ENCODE measurements around the gene ACSL1. TPM values are rescaled to one million over a fixed set of nuclear protein-coding genes. Genes with fewer than 3 reads are reported as not detected.
A peak's percentile ranks its signal among the peaks of the same experiment; 100 is the strongest.
"Not testable (repeated sequence)": the region's sequence is repeated elsewhere in the genome, so short reads cannot be mapped to it uniquely, and the experiment has no call there.

The ACSL1 gene
- total and polyA plus RNA-seq, 9 donors, result 32.8 to 51.9 (median 40.7) TPM

- no peak overlapping the region for H3K4me3 ChIP-seq (ENCODE audit: low read length)
- H3K4me1 ChIP-seq (ENCODE audit: control insufficient read depth, insufficient read depth, low read length), result no peaks in the 10 kb centered on the region
- no peak overlapping the region for H3K27ac ChIP-seq (ENCODE audit: low read length)
- peaks cover 2% of the 10 kb centered on the region for H3K27me3 ChIP-seq (ENCODE audit: control insufficient read depth, insufficient read depth, low read length)
- WGBS (ENCODE audit: insufficient coverage), result 86% methylated on average over 1 of the region's 7 CpGs
- H3K9me3 ChIP-seq (replicated peaks; ENCODE audit: control insufficient read depth, low read depth, low read length), result no peaks in the 10 kb centered on the region
- H3K36me3 ChIP-seq (ENCODE audit: control insufficient read depth, insufficient read depth, low read length), result no peaks in the 10 kb centered on the region
- DNase-seq, result peak; percentile 74
Measured at GRCh38 chr4:184845367-184846021, 19.7 kb upstream of the ACSL1 start.

DNA sequence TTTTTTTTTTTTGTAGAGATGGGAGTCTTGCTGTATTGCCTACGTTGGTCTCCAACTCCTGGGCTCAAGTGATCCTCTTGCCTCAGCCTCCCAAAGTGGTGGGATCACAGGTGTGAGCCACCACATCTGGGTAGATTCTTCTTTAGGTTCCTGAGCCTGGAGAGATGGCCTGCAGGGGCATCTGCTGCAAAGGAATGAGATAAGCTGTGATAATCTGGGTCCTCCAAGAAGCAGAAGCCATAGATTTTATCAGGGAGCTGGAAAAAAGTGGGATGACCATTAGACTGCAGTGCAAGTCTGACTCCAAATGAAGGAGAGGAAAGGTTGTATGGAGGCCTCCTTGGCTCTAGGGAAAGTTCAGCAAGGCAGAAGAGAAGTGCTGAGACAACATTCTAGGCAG is 19.0 kb upstream of the ACSL1 start:
- no peak overlapping the region for H3K27ac ChIP-seq (ENCODE audit: low read length)
- no peak for DNase-seq
- no CpG with 5 or more reads among the region's 1 CpG for WGBS (ENCODE audit: insufficient coverage)

GRCh38 chr4:184843984-184844554 is 18.3 kb upstream of the ACSL1 start:
- H3K27ac ChIP-seq (ENCODE audit: low read length), result no peak overlapping the region
- no peaks in the 10 kb centered on the region for H3K9me3 ChIP-seq (replicated peaks; ENCODE audit: control insufficient read depth, low read depth, low read length)
- no peaks in the 10 kb centered on the region for H3K27me3 ChIP-seq (ENCODE audit: control insufficient read depth, insufficient read depth, low read length)
- 92% methylated on average over 12 of the region's 16 CpGs for WGBS (ENCODE audit: insufficient coverage)
- H3K4me1 ChIP-seq (ENCODE audit: control insufficient read depth, insufficient read depth, low read length), result no peaks in the 10 kb centered on the region
- no peaks in the 10 kb centered on the region for H3K36me3 ChIP-seq (ENCODE audit: control insufficient read depth, insufficient read depth, low read length)
- no peak for DNase-seq
- no peak overlapping the region for H3K4me3 ChIP-seq (ENCODE audit: low read length)

More for the DNA sequence above, 19.0 kb upstream of the ACSL1 start:
- Histone ChIP-seq H3K4me3 (ENCODE audit: low read length) (no peak overlapping the region), H3K4me1 (ENCODE audit: control insufficient read depth, insufficient read depth, low read length) (no peaks in the 10 kb centered on the region), H3K27me3 (ENCODE audit: control insufficient read depth, insufficient read depth, low read length) (no peaks in the 10 kb centered on the region), H3K9me3 (replicated peaks; ENCODE audit: control insufficient read depth, low read depth, low read length) (no peaks in the 10 kb centered on the region), H3K36me3 (ENCODE audit: control insufficient read depth, insufficient read depth, low read length) (no peaks in the 10 kb centered on the region)

DNA sequence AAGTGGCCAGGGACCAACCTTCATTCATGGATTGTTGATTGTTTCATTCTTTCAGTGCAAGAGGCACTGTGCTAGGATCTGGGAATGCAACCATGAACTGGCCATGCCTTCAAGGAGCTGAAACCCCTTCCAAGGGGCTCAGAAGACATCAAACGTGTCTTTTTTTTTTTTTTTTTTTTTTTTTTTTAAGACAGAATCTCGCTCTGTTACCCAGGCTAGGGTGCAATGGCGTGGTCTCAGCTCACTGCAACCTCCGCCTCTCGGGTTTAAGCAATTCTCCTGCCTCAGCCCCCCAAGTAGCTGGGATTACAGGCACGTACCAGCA is 13.3 kb upstream of the ACSL1 start:
- not testable (repeated sequence) for H3K27me3 ChIP-seq (ENCODE audit: control insufficient read depth, insufficient read depth, low read length); H3K4me3 ChIP-seq (ENCODE audit: low read length); DNase-seq; H3K4me1 ChIP-seq (ENCODE audit: control insufficient read depth, insufficient read depth, low read length); H3K36me3 ChIP-seq (ENCODE audit: control insufficient read depth, insufficient read depth, low read length); H3K9me3 ChIP-seq (replicated peaks; ENCODE audit: control insufficient read depth, low read depth, low read length); H3K27ac ChIP-seq (ENCODE audit: low read length)
- 83% methylated on average over 4 of the region's 6 CpGs for WGBS (ENCODE audit: insufficient coverage)

GRCh38 chr4:184838249-184839074 is 12.7 kb upstream of the ACSL1 start:
- Histone ChIP-seq H3K27me3 (ENCODE audit: control insufficient read depth, insufficient read depth, low read length) (no peaks in the 10 kb centered on the region), H3K27ac (ENCODE audit: low read length) (no peak overlapping the region), H3K9me3 (replicated peaks; ENCODE audit: control insufficient read depth, low read depth, low read length) (no peaks in the 10 kb centered on the region), H3K36me3 (ENCODE audit: control insufficient read depth, insufficient read depth, low read length) (no peaks in the 10 kb centered on the region), H3K4me3 (ENCODE audit: low read length) (no peak overlapping the region), H3K4me1 (ENCODE audit: control insufficient read depth, insufficient read depth, low read length) (no peaks in the 10 kb centered on the region)
- DNase-seq, result no peak
- WGBS (ENCODE audit: insufficient coverage), result 60% methylated on average over 6 of the region's 11 CpGs

GRCh38 chr4:184836613-184837012 is 10.8 kb upstream of the ACSL1 start:
- 73% methylated on average over 4 of the region's 5 CpGs for WGBS (ENCODE audit: insufficient coverage)
- Histone ChIP-seq H3K4me3 (ENCODE audit: low read length) (no peak overlapping the region), H3K27me3 (ENCODE audit: control insufficient read depth, insufficient read depth, low read length) (no peaks in the 10 kb centered on the region), H3K27ac (ENCODE audit: low read length) (no peak overlapping the region), H3K36me3 (ENCODE audit: control insufficient read depth, insufficient read depth, low read length) (no peaks in the 10 kb centered on the region), H3K9me3 (replicated peaks; ENCODE audit: control insufficient read depth, low read depth, low read length) (no peaks in the 10 kb centered on the region), H3K4me1 (ENCODE audit: control insufficient read depth, insufficient read depth, low read length) (no peaks in the 10 kb centered on the region)
- DNase-seq, result no peak

- H3K4me3 ChIP-seq (ENCODE audit: low read length), result no peak overlapping the region
- H3K27ac ChIP-seq (ENCODE audit: low read length), result no peak overlapping the region
- H3K27me3 ChIP-seq (ENCODE audit: control insufficient read depth, insufficient read depth, low read length), result no peaks in the 10 kb centered on the region
- H3K36me3 ChIP-seq (ENCODE audit: control insufficient read depth, insufficient read depth, low read length), result no peaks in the 10 kb centered on the region
- DNase-seq, result no peak
- H3K9me3 ChIP-seq (replicated peaks; ENCODE audit: control insufficient read depth, low read depth, low read length), result no peaks in the 10 kb centered on the region
- H3K4me1 ChIP-seq (ENCODE audit: control insufficient read depth, insufficient read depth, low read length), result no peaks in the 10 kb centered on the region
- WGBS (ENCODE audit: insufficient coverage), result 84% methylated on average over 8 of the region's 10 CpGs
Measured at GRCh38 chr4:184833046-184833838, 7.5 kb upstream of the ACSL1 start.

DNA sequence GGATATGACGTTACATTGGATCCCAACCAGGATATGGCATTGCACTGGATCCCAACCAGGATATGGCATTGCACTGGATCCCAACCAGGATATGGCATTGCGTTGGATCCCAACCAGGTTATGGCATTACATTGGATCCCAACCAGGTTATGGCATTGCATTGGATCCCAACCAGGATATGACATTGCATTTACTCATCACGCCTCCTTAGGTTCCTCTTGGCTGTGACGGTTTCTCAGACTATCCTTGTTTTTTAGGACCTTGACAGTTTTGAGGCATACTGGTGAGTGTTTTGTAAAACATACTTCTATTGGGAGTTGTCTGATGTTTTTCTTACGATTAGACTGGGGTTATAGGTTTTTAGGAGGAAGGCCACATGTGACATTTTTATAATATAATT is 5.4 kb upstream of the ACSL1 start:
- 96% methylated on average over 2 of the region's 5 CpGs for WGBS (ENCODE audit: insufficient coverage)
- Histone ChIP-seq H3K4me1 (ENCODE audit: control insufficient read depth, insufficient read depth, low read length) (peaks cover 5% of the 10 kb centered on the region), H3K27me3 (ENCODE audit: control insufficient read depth, insufficient read depth, low read length) (peaks cover 12% of the 10 kb centered on the region), H3K27ac (ENCODE audit: low read length) (no peak overlapping the region), H3K36me3 (ENCODE audit: control insufficient read depth, insufficient read depth, low read length) (no peaks in the 10 kb centered on the region), H3K4me3 (ENCODE audit: low read length) (no peak overlapping the region), H3K9me3 (replicated peaks; ENCODE audit: control insufficient read depth, low read depth, low read length) (no peaks in the 10 kb centered on the region)
- no peak for DNase-seq

- Histone ChIP-seq H3K4me1 (ENCODE audit: control insufficient read depth, insufficient read depth, low read length) (peaks cover 9% of the 10 kb centered on the region), H3K4me3 (ENCODE audit: low read length) (peak overlapping the region; percentile 50), H3K27ac (ENCODE audit: low read length) (no peak overlapping the region), H3K27me3 (ENCODE audit: control insufficient read depth, insufficient read depth, low read length) (peaks cover 20% of the 10 kb centered on the region), H3K36me3 (ENCODE audit: control insufficient read depth, insufficient read depth, low read length) (no peaks in the 10 kb centered on the region), H3K9me3 (replicated peaks; ENCODE audit: control insufficient read depth, low read depth, low read length) (no peaks in the 10 kb centered on the region)
- 67% methylated on average over 4 of the region's 15 CpGs for WGBS (ENCODE audit: insufficient coverage)
- DNase-seq, result no peak
Measured at GRCh38 chr4:184826691-184827270, 1.0 kb upstream of the ACSL1 start.

Data from muscle of leg (tissue), 11 donors.